ENCODE data around the gene TSSK6.

TSSK6 gene

DNA sequence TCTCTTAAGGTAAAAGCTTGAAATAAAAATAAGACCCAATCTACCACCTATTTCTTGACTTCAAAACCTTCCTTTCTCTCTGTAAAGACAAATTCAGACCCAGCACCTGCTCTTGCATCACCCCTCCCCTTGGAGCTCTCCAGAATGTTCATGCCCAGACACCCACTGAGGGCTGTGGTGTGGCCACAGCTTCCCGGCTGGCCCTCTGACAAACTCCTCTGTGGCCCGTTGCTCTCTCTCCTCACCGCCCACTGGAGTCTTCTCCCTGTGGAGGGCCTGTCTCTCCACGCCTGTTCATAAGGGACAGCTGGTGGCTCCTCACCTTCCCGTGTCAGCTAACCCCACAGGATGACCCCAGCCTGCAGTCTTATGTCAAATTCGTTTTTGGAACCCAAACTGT, 49.1 kb downstream of the TSSK6 start:
- in situ Hi-C loops (cut with HindIII; ENCODE audit: low sequenced_read_pairs): no loop called here

DNA sequence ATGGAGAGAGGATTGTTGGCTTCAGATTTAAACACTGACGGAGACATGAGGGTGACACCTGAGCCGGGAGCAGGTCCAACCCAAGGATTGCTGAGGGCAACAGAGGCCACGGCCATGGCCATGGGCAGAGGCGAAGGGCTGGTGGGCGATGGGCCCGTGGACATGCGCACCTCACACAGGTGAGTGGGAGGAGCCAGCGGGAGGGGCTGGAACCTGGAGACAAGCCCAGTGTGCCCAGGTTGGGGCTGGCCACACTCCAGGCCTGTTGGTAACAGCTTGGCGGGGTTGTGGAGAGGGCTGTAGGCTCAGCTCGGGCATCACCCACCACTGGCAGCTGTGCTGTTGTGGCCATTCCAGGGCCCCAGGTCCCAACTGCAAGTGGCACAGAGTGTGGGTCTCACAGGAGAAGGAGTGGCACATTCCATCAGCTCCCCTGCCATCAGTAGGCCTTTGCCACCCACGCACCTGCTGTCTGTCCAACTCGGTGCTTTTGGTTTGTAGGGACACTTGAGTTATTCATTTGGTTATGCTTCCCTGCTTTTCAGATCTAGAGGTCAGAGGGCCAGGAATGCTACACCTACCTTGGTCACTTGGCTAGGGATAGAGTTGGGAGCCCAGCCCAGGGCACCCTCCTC, 49.8 kb downstream of the TSSK6 start:
- in situ Hi-C loops (cut with HindIII; ENCODE audit: low sequenced_read_pairs): no loop called here

GRCh38 chr19:19464339-19465098, 50.8 kb downstream of the TSSK6 start:
- in situ Hi-C loops (cut with HindIII; ENCODE audit: low sequenced_read_pairs): no loop called here

Data from endothelial cell of hepatic sinusoid (primary cell).